GM06990 (cell line): ENCODE data around the gene RXRA.
"Not testable (repeated sequence)": the region's sequence is repeated elsewhere in the genome, so short reads cannot be mapped to it uniquely, and the experiment has no call there.

ENCODE experiments used
- DNase-seq: peaks from one replicate; pipeline ENCODE4 v3.0.0-alpha.2; 2011; ENCODE audit not compliant: insufficient read length; ENCODE audit errors: extremely low read depth
- H3K27me3 ChIP-seq: replicated peaks from 2 replicates; pipeline ENCODE4 v1.6.0; 2011; ENCODE audit warnings: low read length; ENCODE audit not compliant: control insufficient read depth, insufficient read depth
- H3K36me3 ChIP-seq: 2 replicates; pipeline ENCODE4 v1.5.1; 2011; ENCODE audit warnings: low read length; ENCODE audit not compliant: control insufficient read depth, insufficient read depth
- H3K4me3 ChIP-seq: replicated peaks from 2 replicates; pipeline ENCODE4 v1.5.1; 2011; ENCODE audit warnings: low read depth, mild to moderate bottlenecking, control low read depth, low read length
- CTCF ChIP-seq: IDR thresholded peaks from 2 replicates; pipeline ENCODE4 v1.5.1; 2011; ENCODE audit warnings: low read length, control low read depth, mild to moderate bottlenecking, inconsistent platforms; ENCODE audit not compliant: insufficient read depth, poor library complexity, severe bottlenecking

RXRA gene

GRCh38 chr9:134303601-134304000 lies 22.7 kb upstream of the RXRA start:
- DNase-seq: no peak
- no peaks in the 10 kb centered on the region for H3K36me3 ChIP-seq
- no peak overlapping the region for H3K4me3 ChIP-seq
- peaks cover 2% of the 10 kb centered on the region for H3K27me3 ChIP-seq
- TF ChIP-seq CTCF: no peak

DNA sequence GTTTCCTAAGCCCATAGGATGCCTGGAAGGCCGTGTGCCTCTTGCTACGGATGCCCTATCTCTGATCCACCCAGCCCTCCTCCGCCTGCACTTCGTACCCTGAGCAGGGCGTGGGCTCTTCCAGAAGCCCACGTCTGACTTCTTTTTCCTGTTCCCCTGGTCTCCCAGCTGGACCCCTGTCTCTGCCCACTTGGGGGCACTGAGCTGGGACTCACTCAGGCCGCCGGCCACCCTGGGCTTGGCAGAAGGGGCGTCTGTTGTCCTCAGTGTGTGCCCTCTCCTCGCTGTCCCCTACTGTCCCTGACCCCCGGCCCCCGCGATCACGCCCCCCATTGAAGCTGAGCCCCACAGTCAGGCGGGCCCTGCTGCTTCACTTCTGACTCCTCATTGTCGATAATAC lies 22.0 kb upstream of the RXRA start:
- no peak overlapping the region for H3K4me3 ChIP-seq
- DNase-seq: no peak
- TF ChIP-seq CTCF: no peak

GRCh38 chr9:134304690-134305089 lies 21.6 kb upstream of the RXRA start:
- Histone ChIP-seq H3K4me3 (no peak overlapping the region), H3K27me3 (peaks cover 2% of the 10 kb centered on the region), H3K36me3 (no peaks in the 10 kb centered on the region)
- no peak for DNase-seq
- TF ChIP-seq CTCF: no peak

More for the DNA sequence above, 22.0 kb upstream of the RXRA start:
- peaks cover 2% of the 10 kb centered on the region for H3K27me3 ChIP-seq
- no peaks in the 10 kb centered on the region for H3K36me3 ChIP-seq

GRCh38 chr9:134305533-134305932 lies 20.7 kb upstream of the RXRA start:
- no peaks in the 10 kb centered on the region for H3K36me3 ChIP-seq
- H3K27me3 ChIP-seq: peaks cover 2% of the 10 kb centered on the region
- no peak for TF ChIP-seq CTCF
- no peak overlapping the region for H3K4me3 ChIP-seq
- no peak for DNase-seq

GRCh38 chr9:134306042-134306441 lies 20.2 kb upstream of the RXRA start:
- H3K4me3 ChIP-seq, H3K27me3 ChIP-seq, H3K36me3 ChIP-seq, DNase-seq: not testable (repeated sequence)

GRCh38 chr9:134306636-134307600 lies 19.3 kb upstream of the RXRA start:
- Histone ChIP-seq H3K4me3 (no peak overlapping the region), H3K27me3 (peaks cover 2% of the 10 kb centered on the region), H3K36me3 (no peaks in the 10 kb centered on the region)
- no peak for DNase-seq
- no peak for TF ChIP-seq CTCF
